ENCODE data around the gene ITGBL1.

GRCh38 chr13:101455863-101456262, 3.4 kb downstream of the ITGBL1 start:
- TF ChIP-seq POLR2A (IDR thresholded peaks at IDR 0.05; ENCODE audit: low read length) (no peak), GATA1 (IDR thresholded peaks at IDR 0.05; ENCODE audit: low read depth, low read length) (no peak)

All from erythroblast (primary cell).